Urinary bladder (tissue), 4 donors: ENCODE measurements around the gene ATP4A. TPM values are rescaled to one million over a fixed set of nuclear protein-coding genes. Genes with fewer than 3 reads are reported as not detected.

ENCODE experiments used
- DNase-seq: peaks from one replicate; pipeline ENCODE4 v3.0.0-alpha.2; 2015; ENCODE audit errors: extremely low spot score
- H3K27ac ChIP-seq: one replicate; pipeline ENCODE4 v1.5.1; 2013; ENCODE audit warnings: low read depth, mild to moderate bottlenecking, moderate library complexity
- H3K36me3 ChIP-seq: one replicate; pipeline ENCODE4 v1.6.1; 2013; ENCODE audit warnings: mild to moderate bottlenecking, moderate library complexity; ENCODE audit not compliant: insufficient read depth
- H3K4me1 ChIP-seq: one replicate; pipeline ENCODE4 v1.6.1; 2013; ENCODE audit warnings: mild to moderate bottlenecking, moderate library complexity; ENCODE audit not compliant: insufficient read depth
- H3K4me3 ChIP-seq: one replicate; pipeline ENCODE4 v1.5.1; 2013; ENCODE audit warnings: low read depth, low read length
- WGBS: extraction: QIAGEN DNeasy Blood & Tissue Kit; methylation state at CpG from one replicate; pipeline ENCODE4 v1.1.7; 2013; 5-methylcytosine and 5-hydroxymethylcytosine counted together
- polyA plus RNA-seq: library from polyadenylated mRNA; stranded (reverse); fragments of 200-250 nt; gene quantifications from one replicate; pipeline ENCODE4 v1.2.3, GENCODE V29; 2013
- total RNA-seq: library from RNA; depleted of rRNA; stranded (reverse); fragments of >200 nt; gene quantifications from one replicate; pipeline ENCODE4 v1.2.3, GENCODE V29; 2014
- donor health status: healthy with polysubstance abuse.
- donor health status: healthy.

Gene ATP4A
- total and polyA plus RNA-seq, 2 donors: not detected

DNA sequence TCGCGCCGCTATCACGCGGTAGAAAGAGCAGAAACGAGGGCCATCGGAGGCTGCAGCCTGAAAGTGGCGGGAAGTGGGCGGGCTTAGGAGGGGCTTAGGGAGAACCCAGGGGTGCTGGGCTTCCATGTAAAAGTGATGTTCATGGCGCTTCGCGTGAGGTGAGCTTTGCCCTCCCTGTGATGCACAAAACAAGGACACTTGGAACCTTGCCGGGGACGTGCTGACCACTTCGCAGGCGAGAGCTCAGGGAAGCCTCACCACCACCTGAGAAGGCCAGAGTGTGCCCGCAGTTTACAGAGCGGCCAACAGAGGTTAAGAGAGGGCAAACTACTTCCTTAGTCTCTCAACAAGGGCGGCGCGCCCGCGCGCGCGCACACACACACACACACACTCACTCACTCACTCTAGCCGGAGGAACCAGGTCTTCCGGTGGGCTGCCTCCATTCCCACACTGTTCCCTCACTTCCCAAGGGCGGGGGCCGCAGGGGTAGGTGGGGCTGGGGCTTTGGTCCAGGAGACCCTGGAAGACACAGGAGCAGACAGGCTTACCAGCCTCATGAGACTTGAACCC, 29.6 kb downstream of the ATP4A start:
- Histone ChIP-seq H3K4me3 (no peak overlapping the region), H3K27ac (no peak overlapping the region), H3K36me3 (no peaks in the 10 kb centered on the region), H3K4me1 (no peaks in the 10 kb centered on the region)
- WGBS: 2% methylated on average over 30 of the region's 30 CpGs
- no peak for DNase-seq

DNA sequence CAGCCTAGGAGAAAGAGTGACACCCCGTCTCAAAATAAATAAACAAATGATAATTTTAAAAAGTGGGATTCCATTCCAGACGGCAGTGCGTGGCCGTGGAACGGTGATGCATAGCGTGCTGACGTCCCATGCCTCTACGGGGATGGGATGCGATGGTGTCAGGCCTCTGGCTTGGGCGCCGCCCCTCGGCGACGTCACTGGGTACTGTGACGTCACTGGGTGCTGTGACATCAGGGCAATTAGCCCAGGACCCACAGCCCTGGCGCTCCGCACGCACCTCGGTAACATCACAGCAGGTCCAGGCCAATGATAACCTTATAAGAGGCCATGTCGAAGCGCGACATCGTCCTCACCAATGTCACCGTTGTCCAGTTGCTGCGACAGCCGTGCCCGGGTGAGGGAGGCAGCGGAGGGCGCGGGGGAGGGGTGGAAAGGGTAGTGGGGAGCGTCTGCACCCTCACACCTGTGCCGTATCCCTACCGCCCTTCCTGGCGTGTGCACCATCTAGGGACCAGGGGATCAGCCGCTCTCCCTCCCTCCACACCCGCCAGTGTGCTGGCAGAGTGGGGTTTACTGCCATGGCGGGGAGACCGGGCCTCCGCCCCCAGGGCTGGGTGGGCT, 30.1 kb downstream of the ATP4A start, which contains the start of gene GAPDHS:
TSS of gene GAPDHS (plus strand) at position 256 of the 621 bp plus-strand sequence. CDS start at position 328, 72 bp downstream.
- whole genome bisulfite sequencing: 29% methylated on average over 39 of the region's 39 CpGs
- Histone ChIP-seq H3K36me3 (no peaks in the 10 kb centered on the region), H3K27ac (no peak within 1 kb of the TSS), H3K4me3 (no peak within 1 kb of the TSS), H3K4me1 (no peaks in the 10 kb centered on the region)
- no peak for DNase-seq

DNA sequence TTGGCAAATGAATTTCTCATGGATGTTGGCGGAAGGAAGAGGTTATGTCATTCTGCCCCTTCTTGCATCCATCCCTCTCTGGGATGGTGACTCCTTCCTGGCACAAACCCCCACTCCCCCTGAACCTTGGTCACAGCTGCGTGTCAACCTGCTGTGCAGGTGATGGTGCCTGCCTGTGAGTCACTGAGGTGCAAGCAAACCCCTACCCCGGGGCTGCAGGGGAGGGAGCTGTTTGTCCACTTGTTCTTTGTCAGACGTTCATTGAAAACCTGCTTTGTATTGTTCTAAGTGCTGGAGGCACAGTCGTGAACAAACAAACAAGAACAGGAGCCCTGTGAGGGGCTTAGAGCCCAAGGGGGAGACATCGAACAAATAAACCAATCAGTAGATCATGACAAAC, 32.2 kb downstream of the ATP4A start:
- 54% methylated on average over 6 of the region's 6 CpGs for WGBS
- Histone ChIP-seq H3K4me1 (no peaks in the 10 kb centered on the region), H3K27ac (no peak overlapping the region), H3K36me3 (no peaks in the 10 kb centered on the region), H3K4me3 (no peak overlapping the region)
- no peak for DNase-seq

GRCh38 chr19:35529241-35530218, 33.9 kb downstream of the ATP4A start:
- Histone ChIP-seq H3K27ac (no peak overlapping the region), H3K4me3 (no peak overlapping the region), H3K36me3 (no peaks in the 10 kb centered on the region), H3K4me1 (no peaks in the 10 kb centered on the region)
- 55% methylated on average over 19 of the region's 19 CpGs for WGBS
- no peak for DNase-seq

- H3K36me3 ChIP-seq: no peaks in the 10 kb centered on the region
- no peak within 1 kb of the TSS for H3K4me3 ChIP-seq
- no peak for DNase-seq
- 76% methylated on average over 11 of the region's 11 CpGs for WGBS
- H3K27ac ChIP-seq: no peak within 1 kb of the TSS
- H3K4me1 ChIP-seq: no peaks in the 10 kb centered on the region
These were observed 35.0 kb downstream of the ATP4A start, which contains the start of gene SBSN for GRCh38 chr19:35528218-35529038. SBSN (minus strand) TSS chr19:35528311; CDS start chr19:35528281, 30 bp downstream.

DNA sequence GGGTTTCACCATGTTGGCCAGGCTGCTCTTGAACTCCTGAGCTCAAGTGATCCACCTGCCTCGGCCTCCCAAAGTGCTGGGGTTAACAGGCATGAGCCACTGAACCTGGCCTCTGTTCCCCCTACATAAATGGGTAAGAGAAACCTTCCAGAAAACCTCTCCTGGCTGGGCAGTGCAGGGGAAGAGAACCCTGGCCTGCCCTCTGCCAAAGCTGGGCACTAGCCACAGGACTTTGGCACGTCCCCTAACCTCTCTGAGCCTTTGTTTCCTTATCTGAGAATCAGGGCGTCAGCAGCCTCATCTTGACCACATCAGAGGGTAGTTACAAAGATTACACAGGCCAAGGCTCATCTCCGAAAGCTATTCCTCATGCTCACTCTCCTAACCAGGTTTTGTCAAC, 37.6 kb downstream of the ATP4A start:
- Histone ChIP-seq H3K4me1 (no peaks in the 10 kb centered on the region), H3K4me3 (no peak overlapping the region), H3K36me3 (no peaks in the 10 kb centered on the region), H3K27ac (no peak overlapping the region)
- WGBS: 84% methylated on average over 4 of the region's 4 CpGs
- no peak for DNase-seq

DNA sequence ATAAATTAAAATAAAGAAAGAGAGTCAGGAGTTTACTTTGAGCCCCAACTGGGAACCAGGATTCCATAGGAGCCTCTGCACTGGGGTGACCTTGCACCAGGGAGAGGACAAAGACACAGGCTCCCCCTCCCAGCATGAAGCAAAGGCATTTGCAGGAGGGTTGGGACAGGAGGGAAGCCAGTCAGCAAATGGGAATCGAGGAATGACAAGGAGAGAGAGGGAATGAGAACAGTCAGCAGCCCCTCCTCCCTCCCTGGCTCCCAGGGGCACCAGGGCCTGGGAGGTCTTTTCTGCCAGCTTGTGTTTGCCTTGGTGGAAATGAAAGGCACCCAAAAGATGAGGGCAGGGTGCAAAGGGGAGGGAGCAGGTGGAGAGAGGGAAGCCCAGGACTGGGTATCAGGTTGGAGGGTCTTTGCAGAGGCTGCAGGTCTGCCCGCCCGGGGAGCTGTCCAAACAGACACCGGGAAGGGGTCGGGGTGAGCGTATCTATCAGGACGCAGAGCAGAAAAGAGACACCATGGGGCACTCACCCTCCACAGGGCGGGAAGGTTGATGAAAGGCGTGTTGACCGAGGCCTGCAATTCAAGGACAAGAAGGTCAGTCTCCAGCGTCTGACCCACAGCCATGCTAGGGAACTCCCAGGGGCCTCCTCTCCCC, 39.1 kb downstream of the ATP4A start:
- no peaks in the 10 kb centered on the region for H3K36me3 ChIP-seq
- no peak overlapping the region for H3K27ac ChIP-seq
- WGBS: 19% methylated on average over 11 of the region's 11 CpGs
- DNase-seq: no peak
- no peaks in the 10 kb centered on the region for H3K4me1 ChIP-seq
- H3K4me3 ChIP-seq: no peak overlapping the region

- no peak for DNase-seq
- Histone ChIP-seq H3K36me3 (no peaks in the 10 kb centered on the region), H3K4me3 (no peak overlapping the region), H3K4me1 (no peaks in the 10 kb centered on the region), H3K27ac (no peak overlapping the region)
- WGBS: 78% methylated on average over 12 of the region's 12 CpGs
These were observed 40.6 kb downstream of the ATP4A start for GRCh38 chr19:35522745-35523327.

GRCh38 chr19:35521124-35521743, 42.2 kb downstream of the ATP4A start:
- 54% methylated on average over 16 of the region's 16 CpGs for WGBS
- no peak for DNase-seq
- no peaks in the 10 kb centered on the region for H3K36me3 ChIP-seq

DNA sequence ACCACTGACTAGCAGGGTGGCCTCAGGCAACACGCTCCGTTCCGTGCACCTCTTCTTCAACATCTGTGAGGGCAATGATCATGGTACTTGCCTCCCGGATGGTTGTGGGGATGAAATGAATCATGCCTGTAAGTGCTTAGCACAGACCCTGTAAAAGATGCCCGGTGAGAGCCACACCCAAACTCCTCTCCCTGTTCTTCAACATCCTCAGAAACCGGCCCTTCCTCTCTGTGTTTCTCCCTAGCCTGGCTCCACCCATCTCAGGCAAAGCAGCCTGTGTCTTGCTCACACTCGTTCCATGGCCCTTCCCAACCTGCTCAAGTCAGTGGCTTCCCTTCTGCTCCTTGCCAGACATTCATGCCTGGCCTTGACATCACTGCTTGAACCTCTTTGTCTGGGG, 44.2 kb downstream of the ATP4A start:
- Histone ChIP-seq H3K36me3 (no peaks in the 10 kb centered on the region), H3K4me3 (no peak overlapping the region), H3K4me1 (no peaks in the 10 kb centered on the region), H3K27ac (no peak overlapping the region)
- no peak for DNase-seq
- 49% methylated on average over 7 of the region's 7 CpGs for WGBS

More at GRCh38 chr19:35521124-35521743, 42.2 kb downstream of the ATP4A start:
- H3K4me3 ChIP-seq: no peak overlapping the region
- no peaks in the 10 kb centered on the region for H3K4me1 ChIP-seq
- no peak overlapping the region for H3K27ac ChIP-seq

DNA sequence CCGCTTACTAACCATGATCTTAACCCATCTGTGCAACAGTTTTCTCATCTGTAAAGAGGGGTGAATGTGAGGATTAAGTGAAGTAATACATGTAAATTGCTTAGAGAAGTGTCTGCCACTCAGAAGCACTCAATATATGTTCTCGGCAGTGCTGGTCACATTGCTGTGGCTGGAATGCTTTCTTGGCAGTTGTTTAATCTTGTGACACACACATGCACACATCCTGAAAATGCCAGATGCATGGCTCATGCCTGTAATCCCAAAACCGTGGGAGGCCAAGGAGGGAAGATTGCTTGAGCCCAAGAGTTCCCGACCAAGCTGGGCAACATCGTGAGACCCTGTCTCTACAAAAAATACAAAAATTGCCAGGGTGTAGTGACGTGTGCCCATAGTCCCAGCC, 45.1 kb downstream of the ATP4A start:
- no peak for DNase-seq
- 51% methylated on average over 6 of the region's 6 CpGs for whole genome bisulfite sequencing
- no peaks in the 10 kb centered on the region for H3K36me3 ChIP-seq
- no peak overlapping the region for H3K27ac ChIP-seq
- no peak overlapping the region for H3K4me3 ChIP-seq
- no peaks in the 10 kb centered on the region for H3K4me1 ChIP-seq

GRCh38 chr19:35517342-35517741, 46.1 kb downstream of the ATP4A start:
- Histone ChIP-seq H3K4me1 (no peaks in the 10 kb centered on the region), H3K4me3 (no peak overlapping the region), H3K36me3 (no peaks in the 10 kb centered on the region), H3K27ac (no peak overlapping the region)
- WGBS: 80% methylated on average over 2 of the region's 2 CpGs
- no peak for DNase-seq
